GM12865 (cell line): ENCODE results near the gene CD300H.

ENCODE experiments used
- DNase-seq: peaks from one replicate; pipeline ENCODE4 v3.0.0; 2010; ENCODE audit warnings: low read depth
- H3K4me3 ChIP-seq: 2 replicates; pipeline ENCODE4 v1.5.1; 2011; ENCODE audit warnings: mild to moderate bottlenecking, low read depth, low read length, control low read depth
- CTCF ChIP-seq: IDR thresholded peaks from 2 replicates; pipeline ENCODE4 v1.5.1; 2011; ENCODE audit warnings: low read length, control low read depth, low read depth, inconsistent platforms; ENCODE audit not compliant: insufficient read depth; ENCODE audit errors: missing control alignments

Gene CD300H

GRCh38 chr17:74541176-74542111 is 25.9 kb downstream of the CD300H start:
- no peak overlapping the region for H3K4me3 ChIP-seq
- TF ChIP-seq CTCF = no peak
- DNase-seq = no peak

- TF ChIP-seq CTCF = no peak
- DNase-seq = no peak
- no peak overlapping the region for H3K4me3 ChIP-seq
Measured at GRCh38 chr17:74539281-74539820, 28.0 kb downstream of the CD300H start.

GRCh38 chr17:74536890-74537289 is 30.4 kb downstream of the CD300H start:
- H3K4me3 ChIP-seq = no peak overlapping the region
- TF ChIP-seq CTCF = no peak
- no peak for DNase-seq

- no peak for TF ChIP-seq CTCF
- DNase-seq = peak; percentile 28
Measured at GRCh38 chr17:74532115-74532514, 35.2 kb downstream of the CD300H start.

GRCh38 chr17:74531231-74531761 is 36.0 kb downstream of the CD300H start, which contains the start of gene CD300LB:
Gene CD300LB (minus strand): TSS chr17:74531475. CDS start chr17:74531350, 125 bp downstream.
- H3K4me3 ChIP-seq = no peak within 1 kb of the TSS
- no peak for TF ChIP-seq CTCF
- no peak for DNase-seq

More at GRCh38 chr17:74532115-74532514, 35.2 kb downstream of the CD300H start:
- no peak overlapping the region for H3K4me3 ChIP-seq

- H3K4me3 ChIP-seq = no peak overlapping the region
- no peak for DNase-seq
- no peak for TF ChIP-seq CTCF
Measured at GRCh38 chr17:74530831-74531150, 36.5 kb downstream of the CD300H start.
